GM19193 (cell line): Measurements from ENCODE around the gene KRT84.

Experiments used
- POLR2A ChIP-seq: IDR thresholded peaks from 4 replicates; pipeline ENCODE4 v1.6.1; 2011; ENCODE audit not compliant: insufficient read depth, insufficient read length; ENCODE audit errors: extremely low read depth

The KRT84 gene

GRCh38 chr12:52372216-52373154 lies 13.0 kb downstream of the KRT84 start:
- no peak for TF ChIP-seq POLR2A

GRCh38 chr12:52371716-52372115 lies 13.7 kb downstream of the KRT84 start:
- TF ChIP-seq POLR2A = no peak

GRCh38 chr12:52370926-52371608 lies 14.4 kb downstream of the KRT84 start:
- no peak for TF ChIP-seq POLR2A

GRCh38 chr12:52369809-52370208 lies 15.6 kb downstream of the KRT84 start:
- no peak for TF ChIP-seq POLR2A

GRCh38 chr12:52369211-52369610 lies 16.2 kb downstream of the KRT84 start:
- no peak for TF ChIP-seq POLR2A

GRCh38 chr12:52368508-52368907 lies 16.9 kb downstream of the KRT84 start:
- TF ChIP-seq POLR2A = no peak

- no peak for TF ChIP-seq POLR2A
These were observed 17.6 kb downstream of the KRT84 start for GRCh38 chr12:52367876-52368275.

GRCh38 chr12:52366738-52367485 lies 18.5 kb downstream of the KRT84 start, which contains the start of gene KRT85:
Gene KRT85 (minus strand): TSS chr12:52367481. CDS start chr12:52367405, 76 bp downstream.
- no peak for TF ChIP-seq POLR2A

- TF ChIP-seq POLR2A = no peak
These were observed 20.5 kb downstream of the KRT84 start for GRCh38 chr12:52364901-52365489.

- no peak for TF ChIP-seq POLR2A
These were observed 21.4 kb downstream of the KRT84 start for GRCh38 chr12:52364061-52364460.

- TF ChIP-seq POLR2A = no peak
These were observed 22.3 kb downstream of the KRT84 start for GRCh38 chr12:52363111-52363679.

GRCh38 chr12:52362118-52362726 lies 23.2 kb downstream of the KRT84 start:
- no peak for TF ChIP-seq POLR2A

GRCh38 chr12:52361553-52361952 lies 23.9 kb downstream of the KRT84 start:
- no peak for TF ChIP-seq POLR2A
